ENCODE measurements around the gene NFATC2.

The NFATC2 gene

GRCh38 chr20:51490635-51491034 is 51.9 kb downstream of the NFATC2 start:
- Histone ChIP-seq H3K4me3 (ENCODE audit: low read length) (no peak overlapping the region), H3K27me3 (ENCODE audit: insufficient read depth, low read length, poor library complexity) (no peaks in the 10 kb centered on the region), H3K79me2 (ENCODE audit: control insufficient read depth, insufficient read depth, low read length) (no peaks in the 10 kb centered on the region), H3K79me1 (ENCODE audit: low read length) (no peaks in the 10 kb centered on the region), H3K27ac (ENCODE audit: low read depth, low read length) (no peak overlapping the region), H3K56ac (ENCODE audit: low read length) (no peak overlapping the region), H2BK5ac (ENCODE audit: low read length) (no peak overlapping the region), H3K36me3 (ENCODE audit: control insufficient read depth, insufficient read depth, low read length) (no peaks in the 10 kb centered on the region), H2BK15ac (replicated peaks; ENCODE audit: low read depth) (no peak overlapping the region), H3K4me2 (ENCODE audit: low read length) (no peak overlapping the region), H2AK5ac (ENCODE audit: low read length) (no peak overlapping the region), H3K18ac (ENCODE audit: low read length) (no peak overlapping the region), H3K9ac (ENCODE audit: low read length) (no peak overlapping the region), H2BK120ac (ENCODE audit: low read depth, low read length) (no peak overlapping the region), H3K23ac (ENCODE audit: low read length) (no peak overlapping the region), H3K4ac (ENCODE audit: low read depth, low read length) (no peak overlapping the region), H4K5ac (ENCODE audit: low read length) (no peak overlapping the region), H4K8ac (ENCODE audit: low read depth, low read length) (no peak overlapping the region), H3K4me1 (ENCODE audit: control insufficient read depth, low read depth, low read length) (peaks cover 7% of the 10 kb centered on the region)
- WGBS (ENCODE audit: extremely low coverage, insufficient coverage, low lambda C conversion rate), result no CpG with 5 or more reads among the region's 2 CpGs
- no peak for DNase-seq

GRCh38 chr20:51489611-51490010 is 52.9 kb downstream of the NFATC2 start:
- Histone ChIP-seq H4K8ac (ENCODE audit: low read depth, low read length) (no peak overlapping the region), H3K27me3 (ENCODE audit: insufficient read depth, low read length, poor library complexity) (no peaks in the 10 kb centered on the region), H3K23ac (ENCODE audit: low read length) (no peak overlapping the region), H3K56ac (ENCODE audit: low read length) (no peak overlapping the region), H3K9ac (ENCODE audit: low read length) (no peak overlapping the region), H3K79me1 (ENCODE audit: low read length) (no peaks in the 10 kb centered on the region), H4K5ac (ENCODE audit: low read length) (no peak overlapping the region), H3K79me2 (ENCODE audit: control insufficient read depth, insufficient read depth, low read length) (no peaks in the 10 kb centered on the region), H3K4me2 (ENCODE audit: low read length) (no peak overlapping the region), H2BK120ac (ENCODE audit: low read depth, low read length) (no peak overlapping the region), H3K4me1 (ENCODE audit: control insufficient read depth, low read depth, low read length) (peaks cover 7% of the 10 kb centered on the region), H3K27ac (ENCODE audit: low read depth, low read length) (no peak overlapping the region), H2AK5ac (ENCODE audit: low read length) (no peak overlapping the region), H2BK5ac (ENCODE audit: low read length) (no peak overlapping the region), H3K4ac (ENCODE audit: low read depth, low read length) (no peak overlapping the region), H3K18ac (ENCODE audit: low read length) (no peak overlapping the region), H2BK15ac (replicated peaks; ENCODE audit: low read depth) (no peak overlapping the region), H3K36me3 (ENCODE audit: control insufficient read depth, insufficient read depth, low read length) (no peaks in the 10 kb centered on the region), H3K4me3 (ENCODE audit: low read length) (no peak overlapping the region)
- no peak for DNase-seq
- no CpG with 5 or more reads among the region's 7 CpGs for WGBS (ENCODE audit: extremely low coverage, insufficient coverage, low lambda C conversion rate)

- H2BK5ac ChIP-seq (ENCODE audit: low read length), result no peak overlapping the region
- no peak overlapping the region for H3K27ac ChIP-seq (ENCODE audit: low read depth, low read length)
- no peak overlapping the region for H4K8ac ChIP-seq (ENCODE audit: low read depth, low read length)
- H3K18ac ChIP-seq (ENCODE audit: low read length), result no peak overlapping the region
- DNase-seq, result no peak
- no peak overlapping the region for H2AK5ac ChIP-seq (ENCODE audit: low read length)
- H3K36me3 ChIP-seq (ENCODE audit: control insufficient read depth, insufficient read depth, low read length), result no peaks in the 10 kb centered on the region
- H2BK15ac ChIP-seq (replicated peaks; ENCODE audit: low read depth), result no peak overlapping the region
- H3K23ac ChIP-seq (ENCODE audit: low read length), result no peak overlapping the region
- H3K79me2 ChIP-seq (ENCODE audit: control insufficient read depth, insufficient read depth, low read length), result no peaks in the 10 kb centered on the region
- no peak overlapping the region for H4K5ac ChIP-seq (ENCODE audit: low read length)
- H3K56ac ChIP-seq (ENCODE audit: low read length), result no peak overlapping the region
- H3K9ac ChIP-seq (ENCODE audit: low read length), result no peak overlapping the region
- no peak overlapping the region for H2BK120ac ChIP-seq (ENCODE audit: low read depth, low read length)
- H3K4me1 ChIP-seq (ENCODE audit: control insufficient read depth, low read depth, low read length), result peaks cover 7% of the 10 kb centered on the region
- H3K27me3 ChIP-seq (ENCODE audit: insufficient read depth, low read length, poor library complexity), result no peaks in the 10 kb centered on the region
- WGBS (ENCODE audit: extremely low coverage, insufficient coverage, low lambda C conversion rate), result no CpG with 5 or more reads among the region's 5 CpGs
- no peaks in the 10 kb centered on the region for H3K79me1 ChIP-seq (ENCODE audit: low read length)
- H3K4me3 ChIP-seq (ENCODE audit: low read length), result no peak overlapping the region
- H3K4me2 ChIP-seq (ENCODE audit: low read length), result no peak overlapping the region
- H3K4ac ChIP-seq (ENCODE audit: low read depth, low read length), result no peak overlapping the region
Observed at GRCh38 chr20:51488331-51488730, 54.2 kb downstream of the NFATC2 start.

DNA sequence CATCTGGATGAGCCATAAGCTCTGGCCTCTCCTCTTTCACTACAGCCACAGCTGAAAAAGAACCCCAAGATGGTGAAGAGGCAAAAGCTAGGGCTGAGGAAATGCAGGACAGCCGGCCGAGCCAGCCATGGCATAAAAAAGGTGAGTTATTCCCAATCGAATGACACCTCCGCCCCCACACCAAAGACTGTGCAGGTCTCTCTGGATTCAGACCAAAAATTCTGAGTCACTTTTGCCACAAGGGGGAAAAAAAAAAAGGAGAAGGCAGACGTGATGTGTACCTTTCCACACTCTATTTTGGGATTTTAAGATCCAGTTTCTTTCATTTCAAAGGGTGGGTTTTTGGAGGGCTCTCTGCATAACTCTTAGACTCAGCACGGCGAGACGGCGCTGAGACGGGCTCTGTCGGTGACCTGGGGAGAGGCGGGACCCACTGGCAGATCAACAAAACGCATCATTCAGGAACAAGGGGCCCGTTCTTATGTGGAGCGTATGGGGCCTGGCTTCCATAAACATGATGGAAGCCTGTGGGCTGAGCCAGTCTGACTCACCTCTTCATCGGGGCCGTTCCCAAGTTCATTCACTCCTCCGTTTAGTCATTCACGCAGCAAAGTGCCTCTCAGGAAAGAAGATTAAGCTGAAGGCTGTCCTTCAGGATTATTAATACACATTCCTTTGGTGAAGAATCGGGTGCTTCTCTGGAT is 54.8 kb downstream of the NFATC2 start:
- Histone ChIP-seq H3K4me1 (ENCODE audit: control insufficient read depth, low read depth, low read length) (peaks cover 6% of the 10 kb centered on the region), H2BK120ac (ENCODE audit: low read depth, low read length) (no peak overlapping the region), H3K79me1 (ENCODE audit: low read length) (no peaks in the 10 kb centered on the region), H3K4me3 (ENCODE audit: low read length) (no peak overlapping the region), H3K4me2 (ENCODE audit: low read length) (no peak overlapping the region), H3K9ac (ENCODE audit: low read length) (no peak overlapping the region), H2AK5ac (ENCODE audit: low read length) (no peak overlapping the region), H3K23ac (ENCODE audit: low read length) (no peak overlapping the region), H4K5ac (ENCODE audit: low read length) (no peak overlapping the region), H3K18ac (ENCODE audit: low read length) (no peak overlapping the region), H3K36me3 (ENCODE audit: control insufficient read depth, insufficient read depth, low read length) (no peaks in the 10 kb centered on the region), H3K4ac (ENCODE audit: low read depth, low read length) (no peak overlapping the region), H4K8ac (ENCODE audit: low read depth, low read length) (no peak overlapping the region), H3K27me3 (ENCODE audit: insufficient read depth, low read length, poor library complexity) (no peaks in the 10 kb centered on the region), H3K56ac (ENCODE audit: low read length) (no peak overlapping the region), H3K27ac (ENCODE audit: low read depth, low read length) (no peak overlapping the region), H2BK15ac (replicated peaks; ENCODE audit: low read depth) (no peak overlapping the region), H3K79me2 (ENCODE audit: control insufficient read depth, insufficient read depth, low read length) (no peaks in the 10 kb centered on the region), H2BK5ac (ENCODE audit: low read length) (no peak overlapping the region)
- DNase-seq, result no peak
- WGBS (ENCODE audit: extremely low coverage, insufficient coverage, low lambda C conversion rate), result no CpG with 5 or more reads among the region's 20 CpGs

GRCh38 chr20:51487076-51487475 is 55.4 kb downstream of the NFATC2 start:
- Histone ChIP-seq H3K23ac (ENCODE audit: low read length) (no peak overlapping the region), H3K4me3 (ENCODE audit: low read length) (no peak overlapping the region), H4K8ac (ENCODE audit: low read depth, low read length) (no peak overlapping the region), H2BK120ac (ENCODE audit: low read depth, low read length) (no peak overlapping the region), H3K27me3 (ENCODE audit: insufficient read depth, low read length, poor library complexity) (no peaks in the 10 kb centered on the region), H3K18ac (ENCODE audit: low read length) (no peak overlapping the region), H3K4ac (ENCODE audit: low read depth, low read length) (no peak overlapping the region), H4K5ac (ENCODE audit: low read length) (no peak overlapping the region), H3K79me2 (ENCODE audit: control insufficient read depth, insufficient read depth, low read length) (no peaks in the 10 kb centered on the region), H3K56ac (ENCODE audit: low read length) (no peak overlapping the region), H3K79me1 (ENCODE audit: low read length) (no peaks in the 10 kb centered on the region), H3K9ac (ENCODE audit: low read length) (no peak overlapping the region), H2AK5ac (ENCODE audit: low read length) (no peak overlapping the region), H3K36me3 (ENCODE audit: control insufficient read depth, insufficient read depth, low read length) (no peaks in the 10 kb centered on the region), H3K4me2 (ENCODE audit: low read length) (no peak overlapping the region), H3K4me1 (ENCODE audit: control insufficient read depth, low read depth, low read length) (no peaks in the 10 kb centered on the region), H2BK15ac (replicated peaks; ENCODE audit: low read depth) (no peak overlapping the region), H2BK5ac (ENCODE audit: low read length) (no peak overlapping the region), H3K27ac (ENCODE audit: low read depth, low read length) (no peak overlapping the region)
- DNase-seq, result no peak
- WGBS (ENCODE audit: extremely low coverage, insufficient coverage, low lambda C conversion rate), result no CpG with 5 or more reads among the region's 7 CpGs
